Activated CD8-positive, alpha-beta T cell treated with anti-CD3 and anti-CD28 coated beads for 36 hours (primary cell): Measurements from ENCODE around the gene DLGAP1. TPM values are rescaled to one million over a fixed set of nuclear protein-coding genes. Genes with fewer than 3 reads are reported as not detected.

Experiments
- ATAC-seq: fragments of 200-7000 bp; cut with Tn5 transposase; one replicate; pipeline ENCODE4 v1.10.0; 2021; ENCODE audit warnings: mild to moderate bottlenecking, moderate library complexity
- CTCF ChIA-PET: fragments of 350-600 bp; sonication (Branson Sonifier 250); formaldehyde crosslinking; loops from one replicate; lab custom pipeline; 2021; ENCODE audit warnings: antibody characterized with exemption; lab: Charles Lee
- POLR2A ChIA-PET: fragments of 350-600 bp; sonication (Branson Sonifier 250); formaldehyde crosslinking; loops from one replicate; lab custom pipeline; 2021; ENCODE audit warnings: antibody characterized with exemption; lab: Charles Lee
- DNase-seq: peaks from one replicate; pipeline ENCODE4 v3.0.0-alpha.2; 2020
- H3K27ac Mint-ChIP-seq: one replicate; pipeline ENCODE4 v1.8.0; 2021; ENCODE audit warnings: mild to moderate bottlenecking, mixed read lengths
- H3K27me3 Mint-ChIP-seq: one replicate; pipeline ENCODE4 v1.8.0; 2021; ENCODE audit warnings: mixed read lengths
- H3K36me3 Mint-ChIP-seq: one replicate; pipeline ENCODE4 v1.8.0; 2021; ENCODE audit warnings: low read depth, mixed read lengths
- H3K4me1 Mint-ChIP-seq: one replicate; pipeline ENCODE4 v1.8.0; 2021; ENCODE audit warnings: low read depth, mixed read lengths
- H3K4me3 Mint-ChIP-seq: one replicate; pipeline ENCODE4 v1.8.0; 2021; ENCODE audit warnings: mild to moderate bottlenecking, moderate library complexity, mixed read lengths
- H3K9me3 Mint-ChIP-seq: one replicate; pipeline ENCODE4 v1.8.0; 2021; ENCODE audit warnings: mixed read lengths
- intact Hi-C: fragments of 100-400 bp; cut with micrococcal nuclease; formaldehyde crosslinking; loops from one replicate; pipeline ENCODE4 v1.10.0; 2022
- total RNA-seq, 2 experiments: library from RNA; stranded (reverse); gene quantifications; one replicate each; pipeline ENCODE4 v1.2.3, GENCODE V29; 2021
- TF ChIP-seq, protein P1 (sequence below): fragments of 200-600 bp; IDR thresholded peaks from one replicate; pipeline ENCODE4 v1.8.0; 2022; ENCODE audit warnings: antibody characterized with exemption, mild to moderate bottlenecking

DLGAP1 gene
- total RNA-seq, 2 experiments from 2014 or later: not detected

DNA sequence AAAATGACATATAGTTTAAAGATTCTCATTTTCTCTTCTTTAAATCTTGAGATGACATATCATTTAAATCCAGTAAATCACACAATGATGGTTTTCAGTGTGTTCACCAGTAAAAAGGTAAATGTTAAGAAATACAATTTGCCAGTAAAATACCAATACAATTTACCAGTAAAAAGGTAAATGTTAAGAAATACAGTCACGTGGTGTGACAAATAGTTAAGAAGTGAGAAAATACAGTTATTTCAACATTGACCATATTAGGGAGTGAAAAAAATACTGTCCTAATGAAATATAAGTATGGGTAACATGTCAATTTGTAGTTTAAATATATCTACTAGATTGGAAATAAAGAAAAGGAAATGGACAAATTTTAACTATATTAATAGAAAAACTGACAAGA is 80.5 kb downstream of the DLGAP1 start:
- TF ChIP-seq, protein P1, sequence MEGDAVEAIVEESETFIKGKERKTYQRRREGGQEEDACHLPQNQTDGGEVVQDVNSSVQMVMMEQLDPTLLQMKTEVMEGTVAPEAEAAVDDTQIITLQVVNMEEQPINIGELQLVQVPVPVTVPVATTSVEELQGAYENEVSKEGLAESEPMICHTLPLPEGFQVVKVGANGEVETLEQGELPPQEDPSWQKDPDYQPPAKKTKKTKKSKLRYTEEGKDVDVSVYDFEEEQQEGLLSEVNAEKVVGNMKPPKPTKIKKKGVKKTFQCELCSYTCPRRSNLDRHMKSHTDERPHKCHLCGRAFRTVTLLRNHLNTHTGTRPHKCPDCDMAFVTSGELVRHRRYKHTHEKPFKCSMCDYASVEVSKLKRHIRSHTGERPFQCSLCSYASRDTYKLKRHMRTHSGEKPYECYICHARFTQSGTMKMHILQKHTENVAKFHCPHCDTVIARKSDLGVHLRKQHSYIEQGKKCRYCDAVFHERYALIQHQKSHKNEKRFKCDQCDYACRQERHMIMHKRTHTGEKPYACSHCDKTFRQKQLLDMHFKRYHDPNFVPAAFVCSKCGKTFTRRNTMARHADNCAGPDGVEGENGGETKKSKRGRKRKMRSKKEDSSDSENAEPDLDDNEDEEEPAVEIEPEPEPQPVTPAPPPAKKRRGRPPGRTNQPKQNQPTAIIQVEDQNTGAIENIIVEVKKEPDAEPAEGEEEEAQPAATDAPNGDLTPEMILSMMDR: no peak
- Mint-ChIP-seq H3K27ac (no peak overlapping the region), H3K4me1 (no peaks in the 10 kb centered on the region), H3K9me3 (peaks cover 2% of the 10 kb centered on the region), H3K36me3 (no peaks in the 10 kb centered on the region), H3K27me3 (no peaks in the 10 kb centered on the region), H3K4me3 (no peak overlapping the region)
- no peak for ATAC-seq
- DNase-seq: no peak
- ChIA-PET CTCF (interaction anchor here (1.0 kb wide), 1 partner anchor 23 kb away, joined by 3 read pairs; no protein-coding TSS in a partner anchor), POLR2A (no interaction called here)
- intact Hi-C loops: no loop called here

DNA sequence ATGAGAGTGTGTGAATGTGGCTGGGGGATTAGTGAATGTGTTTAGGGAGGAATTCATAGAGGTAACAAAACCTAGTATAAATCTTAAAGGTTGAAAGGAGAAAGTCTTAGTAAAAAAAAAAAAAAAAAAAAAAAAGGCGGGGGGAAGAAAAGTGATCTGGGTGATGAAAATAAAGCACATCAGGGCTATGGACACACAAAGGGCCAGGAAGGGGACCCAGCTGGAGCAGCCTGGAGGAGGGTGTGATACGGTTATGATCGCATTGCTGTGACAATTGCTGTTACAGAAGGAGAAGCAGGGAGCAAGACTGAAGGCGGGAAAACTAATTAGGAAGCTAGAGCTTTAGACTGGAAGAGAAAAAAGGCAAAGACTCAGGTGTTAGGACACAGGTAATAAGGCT is 85.4 kb downstream of the DLGAP1 start:
- H3K4me1 Mint-ChIP-seq: no peaks in the 10 kb centered on the region
- H3K36me3 Mint-ChIP-seq: no peaks in the 10 kb centered on the region
- ChIA-PET CTCF (no interaction called here), POLR2A (no interaction called here)
- ATAC-seq (no peak), DNase-seq (no peak)
- H3K9me3 Mint-ChIP-seq: peaks cover 4% of the 10 kb centered on the region
- intact Hi-C loops: no loop called here
- no peaks in the 10 kb centered on the region for H3K27me3 Mint-ChIP-seq
- TF ChIP-seq, protein P1: no peak
- H3K4me3 Mint-ChIP-seq: no peak overlapping the region
- H3K27ac Mint-ChIP-seq: no peak overlapping the region

DNA sequence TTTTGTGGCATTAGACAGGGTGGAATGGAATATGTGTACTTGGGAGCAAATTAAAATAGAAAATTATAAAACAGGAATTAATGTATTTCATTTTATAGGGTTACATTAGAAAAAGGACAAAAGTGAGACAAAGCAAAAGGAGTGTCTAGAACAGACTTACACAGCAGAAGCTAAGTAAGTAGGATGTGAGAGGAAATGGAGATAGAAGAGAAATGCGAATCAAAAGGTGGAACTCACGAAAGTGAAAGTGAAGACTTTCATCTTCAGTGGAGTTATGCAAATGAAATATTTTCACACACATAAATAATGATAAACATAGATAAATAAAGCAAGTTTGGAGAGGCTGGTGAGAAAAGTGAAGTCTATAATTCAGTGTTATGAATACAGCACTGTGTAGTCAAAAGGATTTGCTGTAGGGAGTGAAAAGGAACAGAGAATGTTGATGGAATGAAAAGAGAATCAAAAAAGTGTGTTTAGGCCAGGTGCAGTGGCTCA is 94.8 kb downstream of the DLGAP1 start:
- DNase-seq (no peak), ATAC-seq (no peak)
- Mint-ChIP-seq H3K4me3 (no peak overlapping the region), H3K4me1 (no peaks in the 10 kb centered on the region), H3K27ac (no peak overlapping the region), H3K27me3 (no peaks in the 10 kb centered on the region), H3K36me3 (no peaks in the 10 kb centered on the region), H3K9me3 (peaks cover 12% of the 10 kb centered on the region)
- TF ChIP-seq, protein P1: no peak
- intact Hi-C loops: no loop called here
- ChIA-PET CTCF (no interaction called here), POLR2A (no interaction called here)

DNA sequence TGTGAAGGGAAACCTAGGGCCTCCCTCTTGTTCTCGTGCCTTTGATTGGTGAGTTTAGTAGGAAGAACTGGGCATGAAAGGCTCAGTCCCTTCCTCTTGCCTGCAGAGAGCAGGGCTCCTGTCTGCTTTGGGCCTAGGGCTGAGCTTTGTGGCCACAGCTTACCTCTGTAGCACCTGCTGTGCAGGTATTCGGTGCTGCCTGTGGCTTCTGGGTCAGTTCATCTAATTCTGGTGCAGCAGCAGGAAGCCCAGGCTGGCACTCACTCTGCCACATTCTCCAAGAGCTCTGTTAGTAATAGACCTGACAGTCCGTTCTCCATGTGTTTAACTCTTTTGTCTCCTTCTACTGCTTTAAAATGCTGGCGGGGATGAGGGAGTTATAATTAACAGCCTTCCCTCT is 96.5 kb downstream of the DLGAP1 start:
- H3K36me3 Mint-ChIP-seq: no peaks in the 10 kb centered on the region
- intact Hi-C loops: no loop called here
- ChIA-PET CTCF (no interaction called here), POLR2A (no interaction called here)
- no peak for ATAC-seq
- H3K9me3 Mint-ChIP-seq: peaks cover 7% of the 10 kb centered on the region
- H3K4me1 Mint-ChIP-seq: no peaks in the 10 kb centered on the region
- H3K27me3 Mint-ChIP-seq: no peaks in the 10 kb centered on the region
- H3K27ac Mint-ChIP-seq: no peak overlapping the region
- H3K4me3 Mint-ChIP-seq: no peak overlapping the region
- TF ChIP-seq, protein P1: no peak
- no peak for DNase-seq

DNA sequence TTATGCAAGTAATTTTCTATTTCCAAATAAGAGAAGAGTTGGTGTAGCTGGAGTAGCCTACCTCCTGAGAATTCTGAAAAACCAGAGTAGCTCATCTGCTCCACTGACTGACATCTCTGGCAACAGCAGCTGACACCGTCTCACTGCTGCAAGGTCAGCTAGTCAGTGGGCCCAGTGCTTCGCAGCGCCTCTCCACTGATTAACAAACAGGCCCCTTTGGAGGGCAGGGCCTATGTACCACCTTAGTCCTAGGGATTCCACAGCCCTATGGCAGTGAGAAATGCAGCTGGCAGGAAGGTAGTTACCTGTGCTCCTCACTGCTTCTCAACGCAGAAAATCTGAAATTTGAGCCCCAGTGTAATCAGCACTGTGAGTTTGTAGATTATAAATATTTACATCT is 97.5 kb downstream of the DLGAP1 start:
- TF ChIP-seq, protein P1: no peak
- Mint-ChIP-seq H3K9me3 (peaks cover 7% of the 10 kb centered on the region), H3K4me3 (no peak overlapping the region), H3K4me1 (no peaks in the 10 kb centered on the region), H3K27me3 (no peaks in the 10 kb centered on the region), H3K27ac (no peak overlapping the region), H3K36me3 (no peaks in the 10 kb centered on the region)
- intact Hi-C loops: no loop called here
- ATAC-seq (no peak), DNase-seq (no peak)
- POLR2A ChIA-PET: no interaction called here
- CTCF ChIA-PET: no interaction called here
